H1 (cell line): ENCODE measurements around the gene ARHGAP42. TPM values are rescaled to one million over a fixed set of nuclear protein-coding genes. Genes with fewer than 3 reads are reported as not detected.

Source experiments
- CTCF ChIA-PET: fragments of 300-600 bp; sonication (Branson Sonifier 250); formaldehyde crosslinking; loops from one replicate; lab custom pipeline; 2021; ENCODE audit not compliant: partially characterized antibody; lab: Charles Lee
- POLR2A ChIA-PET: fragments of 300-600 bp; sonication (Branson Sonifier 250); formaldehyde crosslinking; loops from one replicate; lab custom pipeline; 2021; ENCODE audit warnings: inconsistent platforms; ENCODE audit not compliant: partially characterized antibody; lab: Charles Lee
- DNase-seq, 2 experiments: peaks; one replicate each; pipeline versions ENCODE4 v3.0.0 to v3.0.0-alpha.2; 2010 to 2022; ENCODE audit warnings: low spot score in 2 of 2, low read depth in 1 of 2, mixed read lengths in 1 of 2
- FAIRE-seq: peaks from 2 replicates; lab custom pipeline; 2011; peaks lifted over from hg19 to GRCh38; lab: Jason Lieb, UNC
- H2AFZ ChIP-seq: 2 replicates; pipeline ENCODE4 v1.8.1; 2012; ENCODE audit warnings: low read length, inconsistent platforms
- H2AK5ac ChIP-seq: 2 replicates; pipeline ENCODE4 v1.6.1; 2013; ENCODE audit warnings: low read depth, low read length
- H2BK120ac ChIP-seq: replicated peaks from 2 replicates; pipeline ENCODE3; 2013; ENCODE audit warnings: low read depth, low read length, inconsistent platforms
- H2BK12ac ChIP-seq: 2 replicates; pipeline ENCODE4 v1.6.1; 2013; ENCODE audit warnings: low read depth, low read length
- H2BK15ac ChIP-seq: 2 replicates; pipeline ENCODE4 v1.6.1; 2013; ENCODE audit warnings: low read length
- H2BK20ac ChIP-seq: 2 replicates; pipeline ENCODE4 v1.6.1; 2013; ENCODE audit warnings: low read length
- H2BK5ac ChIP-seq: 2 replicates; pipeline ENCODE4 v1.6.1; 2013; ENCODE audit warnings: low read depth, low read length
- H3K14ac ChIP-seq: 2 replicates; pipeline ENCODE4 v1.6.1; 2013; ENCODE audit warnings: inconsistent platforms; ENCODE audit not compliant: insufficient read length
- H3K18ac ChIP-seq: 2 replicates; pipeline ENCODE4 v1.6.1; 2013; ENCODE audit warnings: low read length; ENCODE audit errors: extremely low read depth
- H3K23ac ChIP-seq: 2 replicates; pipeline ENCODE4 v1.6.1; 2013; ENCODE audit warnings: inconsistent platforms; ENCODE audit not compliant: insufficient read length
- H3K23me2 ChIP-seq: 2 replicates; pipeline ENCODE4 v1.6.1; 2013; ENCODE audit warnings: low read depth, low read length
- H3K27ac ChIP-seq: 2 replicates; pipeline ENCODE4 v1.6.1; 2011; ENCODE audit warnings: low read depth, low read length, inconsistent platforms
- H3K27me3 ChIP-seq, 4 experiments: replicated peaks in 1 of 4; 1 replicate in 1 of 4; 2 replicates in 3 of 4; pipeline versions ENCODE4 v1.6.1 to v1.8.1; 2011 to 2013; ENCODE audit warnings: low read length in 3 of 4, mild to moderate bottlenecking in 3 of 4, inconsistent platforms in 2 of 4, mixed read lengths in 2 of 4, moderate library complexity in 1 of 4; ENCODE audit not compliant: control insufficient read depth in 3 of 4, insufficient read depth in 3 of 4; ENCODE audit errors: extremely low read depth in 1 of 4
- H3K36me3 ChIP-seq, 4 experiments: 2 replicates each; pipeline versions ENCODE4 v1.6.1 to v1.8.1; 2011 to 2013; ENCODE audit warnings: mild to moderate bottlenecking in 4 of 4, low read length in 3 of 4, moderate library complexity in 2 of 4, control low read depth in 1 of 4, inconsistent platforms in 1 of 4; ENCODE audit not compliant: insufficient read depth in 4 of 4, control insufficient read depth in 2 of 4
- H3K4ac ChIP-seq: replicated peaks from 2 replicates; pipeline ENCODE3; 2013; ENCODE audit warnings: low read length, low read depth, mixed read lengths, inconsistent platforms; ENCODE audit not compliant: insufficient read length
- H3K4me1 ChIP-seq, 4 experiments: replicated peaks in 1 of 4; 1 replicate in 1 of 4; 2 replicates in 3 of 4; pipeline versions ENCODE4 v1.6.1 to v1.8.1; 2011 to 2013; ENCODE audit warnings: low read length in 3 of 4, inconsistent platforms in 2 of 4, mixed read lengths in 1 of 4; ENCODE audit not compliant: insufficient read depth in 4 of 4, control insufficient read depth in 3 of 4
- H3K4me2 ChIP-seq, 2 experiments: 2 replicates each; pipeline versions ENCODE4 v1.6.1 to v1.8.1; 2011 to 2013; ENCODE audit warnings: low read depth in 2 of 2, low read length in 2 of 2, control low read depth in 1 of 2, inconsistent platforms in 1 of 2, mild to moderate bottlenecking in 1 of 2; ENCODE audit not compliant: insufficient read depth in 1 of 2
- H3K4me3 ChIP-seq, 4 experiments: fragments of 200-600, 300-600 bp in 1 of 4; sonication (generic), shearing (Covaris generic), sonication (Bioruptor Twin) in 1 of 4; 2 replicates each; pipeline versions ENCODE4 v1.5.1 to v1.8.1; 2011 to 2016; ENCODE audit warnings: low read length in 4 of 4, low read depth in 3 of 4, control low read depth in 2 of 4, inconsistent platforms in 2 of 4, mild to moderate bottlenecking in 2 of 4, mixed read lengths in 1 of 4, moderate library complexity in 1 of 4; ENCODE audit not compliant: insufficient read depth in 2 of 4; ENCODE audit errors: extremely low read depth in 1 of 4
- H3K56ac ChIP-seq: replicated peaks from 2 replicates; pipeline ENCODE3; 2013; ENCODE audit warnings: low read depth, mild to moderate bottlenecking, mixed read lengths, low read length, inconsistent platforms; ENCODE audit not compliant: insufficient read length
- H3K79me1 ChIP-seq: 2 replicates; pipeline ENCODE4 v1.6.1; 2013; ENCODE audit warnings: low read depth, low read length, control low read depth
- H3K79me2 ChIP-seq, 2 experiments: 2 replicates each; pipeline versions ENCODE4 v1.6.1 to v1.8.1; 2012 to 2013; ENCODE audit warnings: low read length in 2 of 2, mild to moderate bottlenecking in 2 of 2, inconsistent platforms in 1 of 2; ENCODE audit not compliant: insufficient read depth in 2 of 2, control insufficient read depth in 1 of 2
- H3K9ac ChIP-seq, 4 experiments: replicated peaks in 1 of 4; 1 replicate in 1 of 4; 2 replicates in 3 of 4; pipeline versions ENCODE4 v1.6.1 to v1.8.1; 2011 to 2013; ENCODE audit warnings: low read depth in 3 of 4, low read length in 3 of 4, control low read depth in 2 of 4, mild to moderate bottlenecking in 2 of 4, moderate library complexity in 2 of 4, inconsistent platforms in 1 of 4; ENCODE audit errors: extremely low read depth in 1 of 4
- H3K9me3 ChIP-seq, 2 experiments: 2 replicates each; pipeline versions ENCODE4 v1.6.1 to v1.8.1; 2012 to 2013; ENCODE audit warnings: mild to moderate bottlenecking in 2 of 2, moderate library complexity in 2 of 2, control low read depth in 1 of 2, inconsistent platforms in 1 of 2, low read depth in 1 of 2, low read length in 1 of 2, mixed read lengths in 1 of 2; ENCODE audit not compliant: insufficient read depth in 2 of 2
- H4K20me1 ChIP-seq, 2 experiments: replicated peaks in 1 of 2; 2 replicates each; pipeline versions ENCODE3 to v1.8.1; 2011 to 2013; ENCODE audit warnings: inconsistent platforms in 2 of 2, low read length in 2 of 2, mild to moderate bottlenecking in 1 of 2; ENCODE audit not compliant: insufficient read depth in 2 of 2, control insufficient read depth in 1 of 2
- H4K5ac ChIP-seq: 2 replicates; pipeline ENCODE4 v1.6.1; 2013; ENCODE audit warnings: low read length, low read depth, mixed read lengths, inconsistent platforms; ENCODE audit not compliant: insufficient read length
- H4K8ac ChIP-seq: 2 replicates; pipeline ENCODE4 v1.8.0; 2013; ENCODE audit warnings: mild to moderate bottlenecking, moderate library complexity, low read length, inconsistent platforms; ENCODE audit not compliant: insufficient read depth; ENCODE audit errors: extremely low read depth
- H4K91ac ChIP-seq: replicated peaks from 2 replicates; pipeline ENCODE3; 2013; ENCODE audit warnings: low read length, mixed read lengths, inconsistent platforms; ENCODE audit not compliant: insufficient read length
- SP4 ChIP-seq: IDR thresholded peaks from 2 replicates; pipeline ENCODE4 v1.6.1; 2012; ENCODE audit warnings: low read length, inconsistent platforms
- WGBS, 2 experiments: shearing (Covaris generic) in 1 of 2; methylation state at CpG; one replicate each; pipeline versions ENCODE4 v1.1.6 to v1.1.7; 2013 to 2015; ENCODE audit warnings: low lambda C conversion rate in 2 of 2, mixed read lengths in 2 of 2, inconsistent platforms in 1 of 2, low coverage in 1 of 2, missing lambda C conversion rate in 1 of 2; ENCODE audit not compliant: insufficient replicate concordance in 2 of 2, insufficient coverage in 1 of 2, insufficient read length in 1 of 2; ENCODE audit errors: extremely low coverage in 1 of 2, missing lambda C conversion rate in 1 of 2; 5-methylcytosine and 5-hydroxymethylcytosine counted together
- polyA plus RNA-seq, 7 experiments: library from polyadenylated mRNA; depleted of rRNA in 3 of 7; stranded (reverse) in 5 of 7; unstranded in 2 of 7; fragments of >200 nt in 5 of 7; fragments of 200-250 nt in 2 of 7; gene quantifications; 1 replicate in 5 of 7; 2 replicates in 1 of 7; 4 replicates in 1 of 7; pipeline versions ENCODE4 v1.2.1 to v1.2.3, GENCODE V29; 2011 to 2013; ENCODE audit warnings: missing spikeins in 2 of 7, mixed read lengths in 2 of 7
- total RNA-seq: library from RNA; stranded (reverse); fragmentation: NEBNext Ultra II Directional; extraction: Animal tissue kit (Norgen Biotek cat#: 25700); gene quantifications from 2 replicates; pipeline ENCODE4 v1.2.1, GENCODE V29; 2021

The ARHGAP42 gene
- total and polyA plus RNA-seq, 2 of the 8 experiments (the other 6 are each of a cell fraction or from before 2014, with no cell fraction given) = 22.2 to 33.5 TPM

DNA sequence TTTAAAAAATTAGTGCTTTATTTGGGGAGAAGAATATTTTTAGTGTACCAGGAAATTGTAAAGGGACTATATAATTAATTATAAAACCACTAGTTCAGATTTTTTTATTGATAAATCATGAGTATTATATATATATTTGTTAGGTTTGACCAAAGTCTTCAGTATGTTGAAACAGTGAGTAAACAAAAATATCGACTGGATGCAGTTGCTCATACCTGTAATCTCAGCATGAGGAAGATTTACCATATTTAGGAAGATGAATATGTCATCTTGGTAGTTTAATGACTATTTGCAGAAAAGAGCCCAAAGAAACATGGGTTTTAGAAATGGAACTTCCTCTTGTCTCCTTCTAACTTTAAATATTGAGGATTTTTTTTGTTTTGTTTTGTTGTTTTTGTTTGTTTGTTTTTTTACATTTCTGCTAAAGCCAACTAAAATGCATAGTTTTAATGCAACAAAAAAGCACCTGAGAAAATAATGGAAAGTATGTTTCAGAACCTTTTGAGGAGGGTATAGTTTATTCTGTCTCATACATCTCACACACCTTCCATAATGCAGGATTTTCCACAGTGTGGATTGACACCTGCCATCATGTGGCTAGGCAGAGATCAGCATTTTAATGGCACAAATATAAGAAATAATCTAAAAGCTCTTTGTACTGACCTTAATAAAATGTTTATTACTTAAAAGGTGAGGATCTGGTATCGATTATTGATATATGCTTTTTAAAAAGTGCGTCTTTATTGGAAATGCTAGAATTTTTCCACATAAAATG is 114.3 kb downstream of the ARHGAP42 start:
- no peak overlapping the region for H2BK120ac ChIP-seq
- H2AFZ ChIP-seq = no peak overlapping the region
- no peak for FAIRE-seq
- no peak for TF ChIP-seq SP4
- TF ChIP-seq, all 59 proteins: peak for 0
- Histone ChIP-seq H3K14ac (no peak overlapping the region), H4K20me1 (no peaks in the 10 kb centered on the region), H3K79me1 (no peaks in the 10 kb centered on the region), H3K23me2 (no peaks in the 10 kb centered on the region), H2BK15ac (no peak overlapping the region), H2BK5ac (no peak overlapping the region), H4K5ac (no peak overlapping the region), H3K56ac (no peak overlapping the region), H2BK20ac (no peak overlapping the region), H3K4me3 (no peak overlapping the region), H3K4ac (no peak overlapping the region), H3K4me1 (no peaks in the 10 kb centered on the region; a peak in 1 of 7 replicates), H3K4me2 (no peak overlapping the region), H4K91ac (no peak overlapping the region), H4K8ac (no peak overlapping the region), H3K23ac (no peak overlapping the region), H3K27ac (no peak overlapping the region), H3K36me3 (peaks cover 0 to 6% (median 0%) of the 10 kb centered on the region in 4 experiments; a peak in 3 of 8 replicates), H3K18ac (no peak overlapping the region), H2BK12ac (no peak overlapping the region), H3K9me3 (no peaks in the 10 kb centered on the region), H3K79me2 (peaks cover 0 to 18% of the 10 kb centered on the region in 2 experiments; a peak in 2 of 4 replicates), H3K27me3 (no peaks in the 10 kb centered on the region), H3K9ac (no peak overlapping the region), H2AK5ac (no peak overlapping the region)
- POLR2A ChIA-PET = interaction anchor here (1.3 kb wide), 1 partner anchor 11 kb away, joined by 4 read pairs; no protein-coding TSS in a partner anchor
- CTCF ChIA-PET = no interaction called here
- DNase-seq = no peak
- 97% methylated on average over 3 of the region's 3 CpGs; no CpG with 5 or more reads in 1 of the 2 experiments for WGBS, 2 experiments
